ENCODE measurements around the gene KIAA0513. TPM values are rescaled to one million over a fixed set of nuclear protein-coding genes. Genes with fewer than 3 reads are reported as not detected.

The KIAA0513 gene
- total RNA-seq, 1 experiment from 2014 or later = 12.8 TPM

DNA sequence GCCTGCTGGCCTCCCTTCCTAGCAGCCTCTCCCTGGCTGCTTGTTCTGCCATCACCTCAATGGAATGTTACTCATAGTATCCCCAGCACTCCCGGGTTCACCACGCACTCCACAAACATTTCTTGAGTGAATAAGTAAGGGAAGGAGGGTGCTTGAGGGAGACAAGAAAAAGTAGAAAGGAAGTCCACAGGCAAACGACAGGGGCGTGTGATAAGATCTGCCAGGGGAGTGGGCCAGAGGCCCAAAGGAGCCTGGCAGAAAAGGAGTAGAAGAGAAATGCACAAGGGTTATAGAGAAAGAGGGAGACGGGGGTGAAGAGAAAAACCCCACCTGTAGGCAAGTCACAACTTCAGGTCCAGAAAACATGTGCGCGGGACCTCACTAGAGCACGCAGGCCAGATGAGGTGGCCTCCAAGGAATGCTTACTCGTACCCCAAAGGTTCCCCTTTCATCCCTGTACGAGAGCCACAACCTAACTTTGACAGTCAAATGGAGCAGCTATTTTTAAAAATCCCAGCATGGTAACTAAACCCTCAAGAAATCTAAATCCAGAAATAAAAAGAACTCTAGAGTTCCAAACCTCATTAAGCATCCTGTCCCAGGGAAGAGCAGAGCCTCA, 22.9 kb upstream of the KIAA0513 start:
- peak; percentile 85 for DNase-seq (ENCODE audit: low read depth)

DNA sequence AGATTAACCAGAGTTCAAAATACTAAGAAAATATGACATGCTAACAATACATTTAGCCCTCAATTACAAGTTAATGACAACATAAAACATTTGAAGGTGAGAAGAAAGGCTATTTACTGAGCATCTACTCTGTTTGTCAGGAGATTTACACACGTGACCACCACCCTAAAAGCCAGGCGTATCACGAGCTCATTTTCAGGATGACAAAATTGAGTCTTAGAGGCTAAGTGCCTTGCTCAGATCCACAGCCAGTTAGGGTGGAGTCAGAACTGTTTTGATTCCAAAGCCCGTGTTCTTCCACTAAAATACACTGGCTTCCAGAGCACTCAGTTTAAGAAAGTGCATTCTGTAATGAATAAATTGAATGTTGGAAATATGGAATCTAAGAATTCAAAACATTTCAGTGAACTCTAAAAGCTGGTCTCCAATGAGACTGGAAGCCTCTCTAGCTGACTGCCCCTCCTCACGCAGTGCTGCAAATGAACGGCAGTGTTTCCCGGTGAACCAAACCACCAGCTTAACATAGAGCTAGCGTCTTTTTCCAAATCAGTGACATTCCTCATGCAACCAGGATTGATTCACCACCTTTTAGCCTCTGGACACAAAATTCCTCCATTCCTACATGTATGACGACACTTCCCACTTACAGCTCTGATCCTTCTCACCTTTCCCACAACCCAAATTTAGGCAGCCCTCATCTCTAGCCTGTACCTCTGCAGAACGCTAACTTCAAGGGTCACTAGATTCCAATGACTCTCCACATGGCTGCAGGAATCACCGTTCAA, 22.1 kb upstream of the KIAA0513 start:
- peak; percentile 41 for DNase-seq (ENCODE audit: low read depth)

DNA sequence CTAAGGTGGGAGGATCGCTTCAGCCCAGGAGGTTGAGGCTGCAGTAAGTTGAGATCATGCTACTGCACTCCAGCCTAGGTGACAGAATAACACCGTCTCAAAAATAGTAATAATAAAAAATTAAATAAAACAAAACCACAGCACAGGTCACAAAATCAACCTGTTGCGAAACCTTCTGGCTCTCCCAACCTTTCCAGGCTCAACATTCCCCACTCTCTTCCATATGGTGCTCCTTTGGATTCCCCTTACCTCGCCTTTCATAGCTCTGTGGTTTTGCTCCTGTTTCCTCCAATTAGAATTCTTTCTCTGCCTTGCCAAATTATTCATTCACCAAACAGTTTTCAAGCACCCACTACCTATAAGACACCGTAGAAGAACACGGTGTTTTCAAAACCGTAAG, 21.0 kb upstream of the KIAA0513 start:
- DNase-seq (ENCODE audit: low read depth) = no peak

DNA sequence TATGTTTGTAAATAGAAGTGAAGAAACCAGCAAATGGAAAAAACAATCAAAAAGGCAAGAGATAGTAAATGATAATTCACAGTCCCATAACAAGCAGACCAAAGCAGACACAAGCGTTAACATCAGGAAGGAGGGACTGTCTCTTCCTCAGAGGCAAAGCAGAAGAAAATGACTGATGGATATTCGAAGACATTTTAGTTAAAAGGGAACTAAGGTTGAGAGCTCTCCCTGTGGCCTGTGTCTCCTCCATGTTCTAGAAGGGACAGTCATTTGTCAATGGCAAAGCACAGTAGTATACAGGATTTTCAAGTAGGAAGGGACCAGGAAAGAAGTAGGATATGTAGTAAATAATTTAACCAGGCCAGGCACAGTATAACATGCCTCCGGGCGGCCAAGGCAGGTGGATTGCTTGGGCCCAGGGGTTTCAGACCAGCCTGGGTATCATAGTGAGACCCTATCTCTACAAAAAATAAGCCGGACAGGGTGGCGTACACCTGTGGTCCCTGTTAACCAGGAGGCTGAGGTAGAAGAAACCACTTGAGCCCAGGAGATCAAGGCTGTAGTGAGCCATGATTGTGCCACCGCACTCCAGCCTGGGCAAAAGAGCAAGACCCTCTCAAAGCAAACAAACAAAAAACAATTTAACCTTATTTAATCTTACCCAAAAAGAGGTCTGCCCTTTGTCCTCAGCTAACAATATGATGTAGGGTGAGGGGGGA, 19.9 kb upstream of the KIAA0513 start:
- no peak for DNase-seq (ENCODE audit: low read depth)

DNA sequence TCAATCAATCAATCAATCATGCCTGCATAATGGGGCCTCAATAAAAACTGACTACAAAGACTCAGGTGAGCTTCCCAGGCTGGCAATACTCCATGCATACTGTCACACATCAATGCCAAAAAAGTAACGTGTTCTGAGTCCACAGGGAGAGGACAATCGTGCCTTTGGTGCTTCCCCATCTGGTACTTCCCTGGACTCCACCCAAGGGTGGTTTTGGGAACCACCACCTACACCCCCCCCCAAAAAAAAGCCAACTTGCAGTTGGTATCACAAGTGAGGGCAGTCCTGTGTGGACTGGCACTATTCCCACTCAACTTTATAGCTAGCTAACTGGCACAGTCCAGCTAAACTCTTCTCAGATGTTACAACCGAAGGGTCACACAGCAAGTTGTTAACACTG, 19.3 kb upstream of the KIAA0513 start:
- DNase-seq (ENCODE audit: low read depth) = no peak

- DNase-seq (ENCODE audit: low read depth) = no peak
These were observed 17.1 kb upstream of the KIAA0513 start for GRCh38 chr16:85010446-85010930.

DNA sequence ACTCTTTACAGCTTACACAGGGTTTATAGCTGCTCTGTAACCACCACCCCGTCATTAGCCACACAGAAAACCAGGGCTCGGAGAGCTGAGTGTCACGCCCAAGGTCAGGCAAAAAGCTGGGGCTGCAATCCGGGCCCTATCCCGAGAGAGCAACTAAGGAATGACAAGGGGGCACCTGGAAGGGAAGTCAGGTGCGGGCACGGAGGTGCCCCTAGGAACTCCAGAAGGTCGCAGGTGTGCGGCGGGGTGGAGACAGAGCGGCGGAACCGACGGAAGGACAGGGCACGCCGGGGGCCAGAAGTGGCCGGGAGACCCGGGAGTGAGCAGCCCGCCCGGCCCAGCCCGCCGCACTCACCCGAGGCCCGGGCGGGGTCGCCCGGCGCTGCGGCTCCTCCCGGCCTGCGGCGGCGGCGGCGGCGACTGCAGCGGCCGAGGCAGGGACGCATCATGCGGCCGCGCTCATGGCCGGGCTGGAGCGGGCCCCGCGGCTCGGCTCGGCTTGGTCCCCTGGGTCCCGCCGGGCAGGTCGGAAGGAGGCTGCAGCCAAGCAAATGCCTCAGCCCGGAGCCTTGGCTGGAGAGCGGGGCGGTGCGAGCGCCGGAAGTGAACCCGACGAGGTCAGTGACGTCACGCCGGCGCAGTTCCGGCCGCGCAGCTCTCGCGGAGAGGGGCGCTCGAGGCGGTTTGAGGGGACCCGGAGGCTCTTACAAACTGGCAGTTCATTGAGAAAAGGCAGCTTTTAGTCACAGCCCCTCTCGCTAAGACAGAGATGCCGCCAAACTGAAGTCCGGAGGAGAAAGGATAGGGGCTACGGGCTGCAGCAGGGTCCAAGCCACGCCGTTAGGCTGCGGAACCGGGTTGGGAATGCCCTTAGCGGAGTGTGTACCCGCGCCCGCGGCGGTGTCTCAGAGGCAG, 16.4 kb upstream of the KIAA0513 start, which contains the start of gene ZDHHC7:
Gene ZDHHC7, minus strand, starts transcription at position 605 of the 915 bp plus-strand sequence. CDS start 20,917 bp downstream, outside the sequence.
- peak; percentile 80 for DNase-seq (ENCODE audit: low read depth)

DNA sequence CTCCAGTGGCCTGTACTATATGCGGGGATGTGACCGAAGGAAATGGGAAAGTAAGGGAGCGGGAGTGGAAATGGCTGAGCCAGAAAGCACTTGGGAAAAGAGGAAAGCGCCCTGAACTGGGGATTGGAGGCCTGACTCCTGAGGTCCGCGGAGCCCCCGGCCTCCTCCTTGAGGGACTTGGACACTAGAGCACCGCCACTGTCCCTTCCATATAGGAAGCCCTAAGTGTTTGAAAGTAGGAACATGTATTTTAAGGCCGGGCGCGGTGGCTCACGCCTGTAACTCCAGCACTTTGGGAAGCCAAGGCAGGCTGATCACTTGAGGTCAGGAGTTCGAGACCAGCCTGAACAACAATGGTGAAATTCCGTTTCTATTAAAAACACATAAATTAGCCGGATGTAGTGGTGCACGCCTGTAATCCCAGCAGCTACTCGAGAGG, 15.7 kb upstream of the KIAA0513 start:
- DNase-seq (ENCODE audit: low read depth) = no peak

GRCh38 chr16:85014311-85014710, 13.3 kb upstream of the KIAA0513 start:
- no peak for DNase-seq (ENCODE audit: low read depth)

DNA sequence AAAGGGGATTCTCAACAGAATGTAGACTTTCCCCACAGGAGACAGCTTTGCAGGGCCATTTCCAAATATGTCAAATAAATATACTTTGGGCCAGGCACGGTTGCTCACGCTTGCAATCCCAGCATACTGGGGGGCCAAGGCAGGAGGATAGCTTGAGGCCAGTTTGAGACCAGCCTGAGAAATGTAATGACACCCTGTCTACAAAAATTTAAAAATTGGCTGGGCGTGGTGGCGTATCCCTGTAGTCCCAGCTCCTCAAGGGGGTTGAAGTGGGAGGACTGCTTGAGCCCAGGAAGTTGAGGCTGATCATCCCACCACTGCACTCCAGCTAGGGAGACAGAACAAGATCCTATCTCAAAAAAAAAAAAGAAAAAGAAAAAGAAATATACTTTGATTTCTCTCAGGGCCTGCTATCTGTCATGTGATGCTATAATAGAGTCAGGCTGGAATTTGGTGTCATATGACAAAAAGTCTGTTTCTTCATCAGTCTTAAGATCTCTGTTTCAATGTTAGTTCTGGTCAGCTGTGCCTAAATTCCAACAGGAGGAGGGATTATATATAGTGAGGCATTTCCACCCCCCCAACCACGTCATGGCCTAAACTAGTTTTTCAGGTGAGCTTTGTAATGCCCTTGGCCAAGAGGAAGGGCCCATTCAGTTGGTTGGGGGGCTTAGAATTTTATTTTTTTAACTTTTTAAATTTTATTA, 12.0 kb upstream of the KIAA0513 start:
- peak; percentile 44 for DNase-seq (ENCODE audit: low read depth)

GRCh38 chr16:85017151-85017550, 10.4 kb upstream of the KIAA0513 start:
- peak; percentile 64 for DNase-seq (ENCODE audit: low read depth)

DNA sequence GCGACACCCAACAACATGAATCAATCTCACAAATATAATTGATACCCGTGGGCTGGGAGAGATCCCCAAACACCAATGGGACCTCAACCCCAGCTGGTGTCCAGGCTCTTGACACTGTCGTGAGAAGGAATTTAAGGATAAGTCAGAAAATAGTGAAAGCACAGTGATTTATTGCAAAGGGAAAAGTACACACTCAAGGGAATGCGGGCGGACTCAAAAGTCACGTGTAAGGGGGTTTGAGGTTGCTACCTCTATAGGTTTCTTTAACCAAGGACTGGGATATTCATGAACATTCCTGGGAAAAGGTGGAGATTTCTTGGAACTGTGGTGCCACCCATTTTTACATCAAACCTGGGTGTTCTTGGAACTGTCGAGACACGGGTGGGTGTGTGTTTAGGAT, 10.0 kb upstream of the KIAA0513 start:
- DNase-seq (ENCODE audit: low read depth) = no peak

- no peak for DNase-seq (ENCODE audit: low read depth)
These were observed 8.9 kb upstream of the KIAA0513 start for GRCh38 chr16:85018529-85019236.

- DNase-seq (ENCODE audit: low read depth) = no peak
These were observed 7.8 kb upstream of the KIAA0513 start for GRCh38 chr16:85019659-85020245.

DNA sequence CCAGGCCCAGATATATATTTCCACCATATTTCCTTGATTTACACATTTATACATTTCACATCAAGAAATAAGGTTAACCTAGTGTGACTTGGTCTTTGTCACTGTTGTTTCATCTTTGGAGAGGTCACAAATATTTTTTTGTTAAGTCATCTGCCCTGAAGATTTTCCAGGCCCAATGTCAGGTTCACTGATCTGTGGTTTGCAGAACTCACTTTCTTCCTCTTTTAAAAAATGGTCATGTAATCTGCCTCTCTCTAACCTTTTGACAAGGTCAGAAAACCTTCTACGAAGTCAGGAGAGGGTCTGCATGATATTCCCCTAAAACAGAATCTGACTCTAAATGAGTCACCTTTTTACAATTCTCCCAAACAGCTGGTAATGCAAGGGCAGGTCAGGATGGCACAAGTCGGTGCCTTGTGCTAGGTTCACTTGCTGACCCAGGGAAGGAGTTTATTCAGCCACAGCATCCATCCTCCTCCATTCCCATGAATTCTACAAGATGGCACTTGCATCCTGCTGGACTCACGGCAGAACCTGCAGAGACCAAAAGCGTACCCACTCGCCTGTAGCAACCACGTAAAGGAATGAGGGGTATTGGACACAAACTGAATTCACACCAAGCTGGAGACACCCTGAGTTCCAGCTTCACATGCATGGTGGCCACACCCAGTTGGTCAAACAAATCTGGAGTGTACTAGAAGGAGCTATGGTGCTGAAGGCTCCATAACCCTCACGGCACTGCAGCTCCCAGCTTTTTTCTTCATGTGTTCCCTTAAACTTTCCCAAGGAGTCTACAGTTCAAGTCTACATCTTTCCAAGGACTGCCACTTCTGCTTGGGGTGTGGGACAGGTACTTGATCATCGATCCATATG, 1.6 kb upstream of the KIAA0513 start:
- DNase-seq (ENCODE audit: low read depth) = peak; percentile 48

- DNase-seq (ENCODE audit: low read depth) = no peak
These were observed 892 bp upstream of the KIAA0513 start for GRCh38 chr16:85026703-85027102.

DNA sequence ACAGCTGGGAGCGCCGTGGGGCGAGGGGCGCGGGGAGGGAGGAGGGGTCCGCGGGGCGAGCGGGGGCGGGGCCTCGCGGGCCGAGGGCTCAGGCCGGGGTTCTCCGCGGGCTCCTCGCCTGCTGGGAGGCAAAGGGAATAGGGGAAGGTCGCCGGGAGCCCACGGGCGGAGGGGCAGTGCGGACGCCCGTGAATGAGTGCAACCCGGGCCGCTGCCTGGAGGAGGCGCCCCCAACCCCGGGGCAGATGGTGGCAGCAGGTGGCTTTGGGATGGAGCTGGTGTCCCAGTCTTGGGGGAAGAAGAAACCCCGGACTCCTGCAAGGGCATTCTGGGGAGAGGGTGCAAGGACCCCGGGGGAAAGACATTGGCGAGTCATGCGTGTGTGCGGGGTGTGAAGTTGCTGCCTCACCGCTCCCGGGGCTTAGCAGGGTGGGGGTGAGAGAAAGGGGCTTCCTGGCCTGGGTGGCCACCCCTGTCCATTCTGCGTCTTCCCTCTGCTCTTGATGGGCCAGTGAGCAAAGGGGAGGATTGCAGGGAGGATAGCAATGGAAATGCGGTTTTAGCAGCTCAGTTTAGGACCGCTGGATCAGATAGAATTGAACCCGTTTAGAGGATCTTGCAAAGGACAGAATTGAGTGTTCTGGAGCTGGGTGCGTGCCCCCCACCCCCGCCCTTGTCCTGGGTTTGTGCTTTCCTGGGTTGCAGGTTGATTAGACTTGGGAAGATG, 526 bp downstream of the KIAA0513 start:
- DNase-seq (ENCODE audit: low read depth) = no peak
